Astrocyte (in vitro differentiated cells and primary cell): ENCODE results near the gene LIN28B. TPM values are rescaled to one million over a fixed set of nuclear protein-coding genes. Genes with fewer than 3 reads are reported as not detected.
A peak's percentile ranks its signal among the peaks of the same experiment; 100 is the strongest.

ENCODE experiments used
- DNase-seq: peaks from one replicate; pipeline ENCODE4 v3.0.0-alpha.2; 2010; ENCODE audit warnings: low read depth
- FAIRE-seq: peaks from 2 replicates; lab custom pipeline; 2011; peaks lifted over from hg19 to GRCh38; lab: Jason Lieb, UNC
- H2AFZ ChIP-seq: 2 replicates; pipeline ENCODE4 v1.6.0; 2012; ENCODE audit warnings: low read depth, low read length, inconsistent platforms
- H3K27ac ChIP-seq: 2 replicates; pipeline ENCODE4 v1.5.1; 2011; ENCODE audit warnings: low read depth, low read length, inconsistent platforms
- H3K27me3 ChIP-seq: 2 replicates; pipeline ENCODE4 v1.6.0; 2011; ENCODE audit warnings: low read length, inconsistent platforms; ENCODE audit not compliant: insufficient read depth
- H3K36me3 ChIP-seq: 2 replicates; pipeline ENCODE4 v1.5.1; 2011; ENCODE audit warnings: low read length, inconsistent platforms; ENCODE audit not compliant: insufficient read depth
- H3K4me1 ChIP-seq: 2 replicates; pipeline ENCODE4 v1.5.1; 2011; ENCODE audit warnings: low read length, inconsistent platforms; ENCODE audit not compliant: insufficient read depth
- H3K4me2 ChIP-seq: 2 replicates; pipeline ENCODE4 v1.6.0; 2012; ENCODE audit warnings: low read length, inconsistent platforms
- H3K4me3 ChIP-seq: 2 replicates; pipeline ENCODE4 v1.5.1; 2011; ENCODE audit warnings: low read depth, mild to moderate bottlenecking, low read length, inconsistent platforms; ENCODE audit not compliant: insufficient read depth
- H3K79me2 ChIP-seq: 2 replicates; pipeline ENCODE4 v1.6.0; 2012; ENCODE audit warnings: mild to moderate bottlenecking, low read length, inconsistent platforms; ENCODE audit not compliant: insufficient read depth
- H3K9ac ChIP-seq: 2 replicates; pipeline ENCODE4 v1.6.0; 2012; ENCODE audit warnings: mild to moderate bottlenecking, low read length, inconsistent platforms
- H3K9me3 ChIP-seq: 2 replicates; pipeline ENCODE4 v1.5.1; 2012; ENCODE audit warnings: low read depth, mild to moderate bottlenecking, low read length, inconsistent platforms; ENCODE audit not compliant: insufficient read depth
- H4K20me1 ChIP-seq: 2 replicates; pipeline ENCODE4 v1.6.0; 2012; ENCODE audit warnings: low read length, inconsistent platforms; ENCODE audit not compliant: insufficient read depth
- H3K27ac Mint-ChIP-seq: one replicate; pipeline ENCODE4 v1.8.0; 2021; ENCODE audit warnings: mild to moderate bottlenecking, mixed read lengths; ENCODE audit not compliant: unreplicated experiment
- H3K27me3 Mint-ChIP-seq: one replicate; pipeline ENCODE4 v1.8.0; 2021; ENCODE audit warnings: low read depth, mixed read lengths; ENCODE audit not compliant: unreplicated experiment
- H3K36me3 Mint-ChIP-seq: one replicate; pipeline ENCODE4 v1.8.0; 2021; ENCODE audit warnings: low read depth, mixed read lengths; ENCODE audit not compliant: unreplicated experiment
- H3K4me1 Mint-ChIP-seq: one replicate; pipeline ENCODE4 v1.8.0; 2021; ENCODE audit warnings: low read depth, mixed read lengths; ENCODE audit not compliant: unreplicated experiment
- H3K4me3 Mint-ChIP-seq: one replicate; pipeline ENCODE4 v1.8.0; 2021; ENCODE audit warnings: mild to moderate bottlenecking, moderate library complexity, mixed read lengths; ENCODE audit not compliant: unreplicated experiment
- H3K9me3 Mint-ChIP-seq: one replicate; pipeline ENCODE4 v1.8.0; 2021; ENCODE audit warnings: mild to moderate bottlenecking, mixed read lengths; ENCODE audit not compliant: unreplicated experiment
- EZH2 ChIP-seq: IDR thresholded peaks from 2 replicates; pipeline ENCODE4 v1.6.1; 2012; ENCODE audit warnings: mild to moderate bottlenecking, low read length, inconsistent platforms; ENCODE audit not compliant: insufficient read depth
- total RNA-seq: library from RNA; stranded (reverse); gene quantifications from 2 replicates; pipeline ENCODE4 v1.2.1, GENCODE V29; 2021
- TF ChIP-seq, protein P1 (sequence below): IDR thresholded peaks from 2 replicates; pipeline ENCODE4 v1.5.1; 2011; ENCODE audit warnings: low read depth, mild to moderate bottlenecking, inconsistent platforms, low read length, moderate library complexity; ENCODE audit not compliant: insufficient read depth

LIN28B gene
- total RNA-seq, 1 donor from 2014 or later = 29.0 TPM

DNA sequence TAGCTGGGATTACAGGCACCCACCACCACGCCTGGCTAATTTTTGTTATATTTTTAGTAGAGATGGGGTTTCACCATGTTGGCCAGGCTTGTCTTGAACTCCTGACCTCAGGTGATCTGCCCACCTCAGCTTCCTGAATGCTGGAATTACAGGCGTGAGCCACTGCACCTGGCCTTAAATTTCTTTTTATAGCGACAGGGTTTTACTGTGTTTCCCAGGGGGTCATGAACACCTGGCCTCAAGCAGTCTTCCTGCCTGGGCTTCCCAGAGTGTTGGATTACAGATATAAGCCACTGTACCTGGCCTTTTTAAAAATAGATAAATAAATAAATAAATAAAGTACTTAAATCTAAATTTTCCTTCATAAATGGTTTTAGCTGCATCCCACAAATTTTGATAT is 57.5 kb downstream of the LIN28B start:
- Histone ChIP-seq H3K9me3 (no peaks in the 10 kb centered on the region), H3K4me3 (no peak overlapping the region), H2AFZ (no peak overlapping the region), H3K9ac (no peak overlapping the region), H3K36me3 (no peaks in the 10 kb centered on the region), H3K27me3 (no peaks in the 10 kb centered on the region), H4K20me1 (no peaks in the 10 kb centered on the region), H3K4me1 (peaks cover 6% of the 10 kb centered on the region), H3K4me2 (no peak overlapping the region), H3K79me2 (no peaks in the 10 kb centered on the region), H3K27ac (no peak overlapping the region)
- no peak overlapping the region for H3K27ac Mint-ChIP-seq
- H3K4me3 Mint-ChIP-seq = no peak overlapping the region
- DNase-seq = no peak
- no peak for FAIRE-seq
- no peaks in the 10 kb centered on the region for H3K27me3 Mint-ChIP-seq
- TF ChIP-seq EZH2 = no peak
- TF ChIP-seq, protein P1, sequence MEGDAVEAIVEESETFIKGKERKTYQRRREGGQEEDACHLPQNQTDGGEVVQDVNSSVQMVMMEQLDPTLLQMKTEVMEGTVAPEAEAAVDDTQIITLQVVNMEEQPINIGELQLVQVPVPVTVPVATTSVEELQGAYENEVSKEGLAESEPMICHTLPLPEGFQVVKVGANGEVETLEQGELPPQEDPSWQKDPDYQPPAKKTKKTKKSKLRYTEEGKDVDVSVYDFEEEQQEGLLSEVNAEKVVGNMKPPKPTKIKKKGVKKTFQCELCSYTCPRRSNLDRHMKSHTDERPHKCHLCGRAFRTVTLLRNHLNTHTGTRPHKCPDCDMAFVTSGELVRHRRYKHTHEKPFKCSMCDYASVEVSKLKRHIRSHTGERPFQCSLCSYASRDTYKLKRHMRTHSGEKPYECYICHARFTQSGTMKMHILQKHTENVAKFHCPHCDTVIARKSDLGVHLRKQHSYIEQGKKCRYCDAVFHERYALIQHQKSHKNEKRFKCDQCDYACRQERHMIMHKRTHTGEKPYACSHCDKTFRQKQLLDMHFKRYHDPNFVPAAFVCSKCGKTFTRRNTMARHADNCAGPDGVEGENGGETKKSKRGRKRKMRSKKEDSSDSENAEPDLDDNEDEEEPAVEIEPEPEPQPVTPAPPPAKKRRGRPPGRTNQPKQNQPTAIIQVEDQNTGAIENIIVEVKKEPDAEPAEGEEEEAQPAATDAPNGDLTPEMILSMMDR = no peak
- H3K4me1 Mint-ChIP-seq = peaks cover 8% of the 10 kb centered on the region
- no peaks in the 10 kb centered on the region for H3K9me3 Mint-ChIP-seq
- no peaks in the 10 kb centered on the region for H3K36me3 Mint-ChIP-seq

- H3K4me1 Mint-ChIP-seq = peaks cover 11% of the 10 kb centered on the region
- peak overlapping the region; percentile 70 for H3K27ac Mint-ChIP-seq
- H3K4me3 ChIP-seq = no peak overlapping the region
- no peaks in the 10 kb centered on the region for H3K36me3 Mint-ChIP-seq
- no peak overlapping the region for H2AFZ ChIP-seq
- no peaks in the 10 kb centered on the region for H3K79me2 ChIP-seq
- TF ChIP-seq, protein P1 = no peak
- peak overlapping the region; percentile 1 for H3K27ac ChIP-seq
- H4K20me1 ChIP-seq = no peaks in the 10 kb centered on the region
- H3K9me3 Mint-ChIP-seq = no peaks in the 10 kb centered on the region
- no peaks in the 10 kb centered on the region for H3K27me3 Mint-ChIP-seq
- no peak overlapping the region for H3K4me3 Mint-ChIP-seq
- no peak overlapping the region for H3K9ac ChIP-seq
- H3K9me3 ChIP-seq = no peaks in the 10 kb centered on the region
- H3K36me3 ChIP-seq = no peaks in the 10 kb centered on the region
- H3K4me2 ChIP-seq = no peak overlapping the region
- DNase-seq (peak; percentile 2), FAIRE-seq (no peak)
- H3K4me1 ChIP-seq = peaks cover 6% of the 10 kb centered on the region
- H3K27me3 ChIP-seq = no peaks in the 10 kb centered on the region
Observed at GRCh38 chr6:105014954-105015353, 58.0 kb downstream of the LIN28B start.

DNA sequence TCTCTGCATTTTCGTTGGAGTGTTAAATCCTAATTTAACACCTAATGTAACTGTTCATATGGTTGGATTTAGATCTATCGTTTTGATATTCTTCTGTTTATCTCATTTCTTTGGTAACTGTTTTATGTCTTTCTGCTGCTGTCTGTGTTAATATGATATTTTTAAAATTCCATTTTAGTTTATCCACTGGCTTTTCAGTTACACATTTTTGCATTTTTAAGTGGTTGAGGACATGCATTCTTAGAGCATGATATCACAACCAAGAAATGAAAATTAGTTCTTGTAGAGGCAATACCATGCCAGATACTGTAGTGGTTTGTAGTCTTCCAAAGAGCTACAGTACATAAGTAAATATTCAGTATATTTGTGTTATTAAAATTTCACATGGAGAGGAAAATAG is 58.6 kb downstream of the LIN28B start:
- Mint-ChIP-seq H3K4me3 (peak overlapping the region; percentile 3), H3K27ac (peak overlapping the region; percentile 70), H3K9me3 (no peaks in the 10 kb centered on the region), H3K27me3 (no peaks in the 10 kb centered on the region), H3K36me3 (no peaks in the 10 kb centered on the region), H3K4me1 (peaks cover 11% of the 10 kb centered on the region)
- Histone ChIP-seq H3K27me3 (no peaks in the 10 kb centered on the region), H3K9ac (no peak overlapping the region), H2AFZ (no peak overlapping the region), H3K36me3 (no peaks in the 10 kb centered on the region), H3K79me2 (no peaks in the 10 kb centered on the region), H3K9me3 (no peaks in the 10 kb centered on the region), H3K27ac (peak overlapping the region; percentile 1), H3K4me3 (no peak overlapping the region), H3K4me1 (peaks cover 6% of the 10 kb centered on the region), H4K20me1 (no peaks in the 10 kb centered on the region), H3K4me2 (peak overlapping the region; percentile 43)
- no peak for TF ChIP-seq EZH2
- TF ChIP-seq, protein P1 = no peak
- FAIRE-seq = peak; percentile 67
- peak; percentile 79 for DNase-seq
